ENCODE measurements around the gene IFT88.

IFT88 gene

GRCh38 chr13:20566898-20567874 lies at the start of gene IFT88:
TSS of gene IFT88 (plus strand) at chr13:20567157. CDS start at chr13:20574386, 7,229 bp downstream.
- peak; percentile 95 for DNase-seq (ENCODE audit: low read depth, low spot score)

GRCh38 chr13:20518660-20519100 lies 48.3 kb upstream of the IFT88 start:
- DNase-seq (ENCODE audit: low read depth, low spot score): no peak

- no peak for DNase-seq (ENCODE audit: low read depth, low spot score)
Measured at GRCh38 chr13:20519875-20520274, 47.1 kb upstream of the IFT88 start.

GRCh38 chr13:20521364-20522115 lies 45.4 kb upstream of the IFT88 start:
- no peak for DNase-seq (ENCODE audit: low read depth, low spot score)

GRCh38 chr13:20525144-20525600 lies 41.8 kb upstream of the IFT88 start:
- no peak for DNase-seq (ENCODE audit: low read depth, low spot score)

- DNase-seq (ENCODE audit: low read depth, low spot score): peak; percentile 85
Measured at GRCh38 chr13:20525601-20526544, 41.1 kb upstream of the IFT88 start, which contains the start of gene CRYL1. TSS of gene CRYL1 (minus strand) at chr13:20525857. CDS start at chr13:20525794, 63 bp downstream.

- peak; percentile 20 for DNase-seq (ENCODE audit: low read depth, low spot score)
Measured at GRCh38 chr13:20526664-20527063, 40.3 kb upstream of the IFT88 start.

GRCh38 chr13:20528452-20528851 lies 38.5 kb upstream of the IFT88 start:
- no peak for DNase-seq (ENCODE audit: low read depth, low spot score)

- no peak for DNase-seq (ENCODE audit: low read depth, low spot score)
Measured at GRCh38 chr13:20534038-20534608, 32.8 kb upstream of the IFT88 start.

GRCh38 chr13:20536992-20537391 lies 30.0 kb upstream of the IFT88 start:
- no peak for DNase-seq (ENCODE audit: low read depth, low spot score)

GRCh38 chr13:20544201-20544923 lies 22.6 kb upstream of the IFT88 start:
- DNase-seq (ENCODE audit: low read depth, low spot score): no peak

GRCh38 chr13:20546556-20546955 lies 20.4 kb upstream of the IFT88 start:
- DNase-seq (ENCODE audit: low read depth, low spot score): no peak

- DNase-seq (ENCODE audit: low read depth, low spot score): no peak
Measured at GRCh38 chr13:20547479-20547908, 19.5 kb upstream of the IFT88 start.

GRCh38 chr13:20550799-20551198 lies 16.2 kb upstream of the IFT88 start:
- DNase-seq (ENCODE audit: low read depth, low spot score): no peak

GRCh38 chr13:20553311-20553710 lies 13.6 kb upstream of the IFT88 start:
- DNase-seq (ENCODE audit: low read depth, low spot score): peak; percentile 26

GRCh38 chr13:20558982-20559381 lies 8.0 kb upstream of the IFT88 start:
- no peak for DNase-seq (ENCODE audit: low read depth, low spot score)

GRCh38 chr13:20559659-20560356 lies 7.1 kb upstream of the IFT88 start:
- no peak for DNase-seq (ENCODE audit: low read depth, low spot score)

GRCh38 chr13:20561741-20562140 lies 5.2 kb upstream of the IFT88 start:
- DNase-seq (ENCODE audit: low read depth, low spot score): no peak

- DNase-seq (ENCODE audit: low read depth, low spot score): no peak
Measured at GRCh38 chr13:20565115-20565736, 1.7 kb upstream of the IFT88 start.
